ENCODE measurements around the gene RNF217. TPM values are rescaled to one million over a fixed set of nuclear protein-coding genes. Genes with fewer than 3 reads are reported as not detected.

Gene RNF217
- total RNA-seq, 4 donors from 2014 or later: 6.0 to 24.3 (median 16.0) TPM

- no peak for DNase-seq
- no peaks in the 10 kb centered on the region for H3K36me3 ChIP-seq
- H3K4me1 ChIP-seq: no peaks in the 10 kb centered on the region
- no peak overlapping the region for H3K4me3 ChIP-seq
- in situ Hi-C loops (cut with MboI; ENCODE audit: low pct_ligation_motif_present in 1 of 4, low pct_unique_long_range_greater_than_20kb in 1 of 4, low sequenced_read_pairs in 3 of 4): no loop called here
- no peak overlapping the region for H3K27ac ChIP-seq
- H3K27me3 ChIP-seq: no peaks in the 10 kb centered on the region
- intact Hi-C loops (cut with DNase I; ENCODE audit: low total_unique reads): no loop called here
- TF ChIP-seq CTCF (IDR thresholded peaks at IDR 0.05) (no peak), POLR2AphosphoS5 (IDR thresholded peaks at IDR 0.05) (no peak), EP300 (IDR thresholded peaks at IDR 0.05; ENCODE audit: low read depth) (no peak), POLR2A (IDR thresholded peaks at IDR 0.05) (no peak)
- 76 to 81% methylated on average over 3 of the region's 3 CpGs for WGBS, 2 donors (ENCODE audit: low coverage in 1 of 2)
- H3K9me3 ChIP-seq: no peaks in the 10 kb centered on the region
These were observed 12.5 kb upstream of the RNF217 start for GRCh38 chr6:124949706-124950105.

- no peak overlapping the region for H3K4me3 ChIP-seq
- H3K9me3 ChIP-seq: no peaks in the 10 kb centered on the region
- H3K27ac ChIP-seq: no peak overlapping the region
- 83 to 94% methylated on average over 1 of the region's 1 CpG for WGBS, 2 donors (ENCODE audit: low coverage in 1 of 2)
- intact Hi-C loops (cut with DNase I; ENCODE audit: low total_unique reads): no loop called here
- TF ChIP-seq EP300 (IDR thresholded peaks at IDR 0.05; ENCODE audit: low read depth): no peak
- TF ChIP-seq POLR2AphosphoS5 (IDR thresholded peaks at IDR 0.05): no peak
- TF ChIP-seq CTCF (IDR thresholded peaks at IDR 0.05): no peak
- no peak for TF ChIP-seq POLR2A (IDR thresholded peaks at IDR 0.05)
- no peaks in the 10 kb centered on the region for H3K36me3 ChIP-seq
- in situ Hi-C loops (cut with MboI; ENCODE audit: low pct_ligation_motif_present in 1 of 4, low pct_unique_long_range_greater_than_20kb in 1 of 4, low sequenced_read_pairs in 3 of 4): no loop called here
- no peaks in the 10 kb centered on the region for H3K27me3 ChIP-seq
- no peak for DNase-seq
- no peaks in the 10 kb centered on the region for H3K4me1 ChIP-seq
These were observed 8.4 kb upstream of the RNF217 start for GRCh38 chr6:124953808-124954207.

- in situ Hi-C loops (cut with MboI; ENCODE audit: low pct_ligation_motif_present in 1 of 4, low pct_unique_long_range_greater_than_20kb in 1 of 4, low sequenced_read_pairs in 3 of 4) (no loop called here), intact Hi-C loops (cut with DNase I; ENCODE audit: low total_unique reads) (no loop called here)
- Histone ChIP-seq H3K9me3 (no peaks in the 10 kb centered on the region), H3K36me3 (no peaks in the 10 kb centered on the region), H3K4me1 (peaks cover 0 to under 1% (median 0%) of the 10 kb centered on the region in 4 donors), H3K27me3 (no peaks in the 10 kb centered on the region), H3K27ac (no peak overlapping the region), H3K4me3 (no peak overlapping the region)
- DNase-seq: no peak
- TF ChIP-seq POLR2A (IDR thresholded peaks at IDR 0.05) (no peak), EP300 (IDR thresholded peaks at IDR 0.05; ENCODE audit: low read depth) (no peak), CTCF (IDR thresholded peaks at IDR 0.05) (no peak), POLR2AphosphoS5 (IDR thresholded peaks at IDR 0.05) (no peak)
- 89% methylated on average over 5 to 6 of the region's 7 CpGs for WGBS, 2 donors (ENCODE audit: low coverage in 1 of 2)
These were observed 7.0 kb upstream of the RNF217 start for GRCh38 chr6:124955108-124955856.

- H3K36me3 ChIP-seq: no peaks in the 10 kb centered on the region
- peaks cover 0 to 7% (median 0%) of the 10 kb centered on the region in 4 donors for H3K4me1 ChIP-seq
- no peak overlapping the region for H3K4me3 ChIP-seq
- TF ChIP-seq POLR2A (IDR thresholded peaks at IDR 0.05) (no peak), EP300 (IDR thresholded peaks at IDR 0.05; ENCODE audit: low read depth) (no peak), POLR2AphosphoS5 (IDR thresholded peaks at IDR 0.05) (no peak), CTCF (IDR thresholded peaks at IDR 0.05) (no peak)
- H3K27me3 ChIP-seq: no peaks in the 10 kb centered on the region
- DNase-seq: no peak
- no peaks in the 10 kb centered on the region for H3K9me3 ChIP-seq
- in situ Hi-C loops (cut with MboI; ENCODE audit: low pct_ligation_motif_present in 1 of 4, low pct_unique_long_range_greater_than_20kb in 1 of 4, low sequenced_read_pairs in 3 of 4) (no loop called here), intact Hi-C loops (cut with DNase I; ENCODE audit: low total_unique reads) (no loop called here)
- WGBS, 2 donors (ENCODE audit: low coverage in 1 of 2): 83% methylated on average over 6 of the region's 6 CpGs; no CpG with 5 or more reads in 1 of the 2 donors
- H3K27ac ChIP-seq: no peak overlapping the region
These were observed 6.2 kb upstream of the RNF217 start for GRCh38 chr6:124956018-124956417.

Data from transverse colon (tissue), 4 donors.